DMS79 treated with DMSO at 0.1 percent for 48 hours (cell line): ENCODE data around the gene SDK1.
"Not testable (repeated sequence)": the region's sequence is repeated elsewhere in the genome, so short reads cannot be mapped to it uniquely, and the experiment has no call there.

Experiments
- DNase-seq: peaks from one replicate; lab custom pipeline; 2025; lab: John Stamatoyannopoulos, UW

The SDK1 gene

DNA sequence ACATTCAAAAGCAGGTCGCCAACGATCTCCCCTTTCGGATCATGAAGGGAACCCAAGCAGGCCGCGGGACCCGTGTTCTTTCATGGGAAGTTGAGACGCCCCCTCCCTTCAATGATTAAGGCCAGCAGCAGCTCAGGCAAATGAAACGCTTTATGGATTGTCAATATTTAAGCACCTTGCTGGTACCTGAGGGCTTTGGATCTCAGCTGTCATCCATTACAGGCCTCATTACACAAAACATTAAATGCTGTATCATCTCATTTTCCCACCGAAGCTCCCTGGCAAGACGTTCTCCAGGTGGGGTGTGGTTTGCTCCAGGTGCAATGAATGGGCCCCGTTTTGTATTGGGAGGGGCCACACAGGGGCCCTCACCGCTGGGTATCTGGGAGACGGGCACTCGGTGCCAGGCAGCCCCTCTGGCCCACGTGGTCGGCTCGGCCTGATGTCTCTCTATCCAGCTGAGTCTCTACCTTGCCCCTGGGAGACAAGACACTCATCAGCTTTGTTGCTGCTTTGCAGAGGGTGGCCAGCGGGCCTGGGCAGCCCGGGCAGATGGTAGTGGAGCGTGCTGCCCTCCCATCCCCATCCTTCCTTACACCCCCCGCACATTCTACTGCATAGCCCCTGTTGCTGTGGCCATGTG is 925.0 kb downstream of the SDK1 start:
- peak; percentile 45 for DNase-seq

DNA sequence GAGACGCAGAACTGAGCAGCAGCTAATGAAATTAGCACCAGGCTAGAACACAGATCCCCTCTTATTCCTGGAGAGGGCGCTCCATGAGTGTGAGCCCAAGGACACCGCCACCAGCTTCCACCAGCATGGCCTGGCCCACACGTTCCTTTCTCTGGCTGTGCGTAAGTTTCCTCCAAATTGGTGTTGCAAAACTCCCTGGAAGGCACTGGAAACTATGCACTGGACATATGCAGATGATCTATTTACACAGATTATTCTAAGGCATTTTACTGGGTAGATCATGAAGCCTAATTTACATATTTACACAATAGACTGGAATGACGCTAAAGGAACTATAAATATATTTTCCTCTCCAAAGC is 925.5 kb downstream of the SDK1 start:
- DNase-seq: peak; percentile 14

DNA sequence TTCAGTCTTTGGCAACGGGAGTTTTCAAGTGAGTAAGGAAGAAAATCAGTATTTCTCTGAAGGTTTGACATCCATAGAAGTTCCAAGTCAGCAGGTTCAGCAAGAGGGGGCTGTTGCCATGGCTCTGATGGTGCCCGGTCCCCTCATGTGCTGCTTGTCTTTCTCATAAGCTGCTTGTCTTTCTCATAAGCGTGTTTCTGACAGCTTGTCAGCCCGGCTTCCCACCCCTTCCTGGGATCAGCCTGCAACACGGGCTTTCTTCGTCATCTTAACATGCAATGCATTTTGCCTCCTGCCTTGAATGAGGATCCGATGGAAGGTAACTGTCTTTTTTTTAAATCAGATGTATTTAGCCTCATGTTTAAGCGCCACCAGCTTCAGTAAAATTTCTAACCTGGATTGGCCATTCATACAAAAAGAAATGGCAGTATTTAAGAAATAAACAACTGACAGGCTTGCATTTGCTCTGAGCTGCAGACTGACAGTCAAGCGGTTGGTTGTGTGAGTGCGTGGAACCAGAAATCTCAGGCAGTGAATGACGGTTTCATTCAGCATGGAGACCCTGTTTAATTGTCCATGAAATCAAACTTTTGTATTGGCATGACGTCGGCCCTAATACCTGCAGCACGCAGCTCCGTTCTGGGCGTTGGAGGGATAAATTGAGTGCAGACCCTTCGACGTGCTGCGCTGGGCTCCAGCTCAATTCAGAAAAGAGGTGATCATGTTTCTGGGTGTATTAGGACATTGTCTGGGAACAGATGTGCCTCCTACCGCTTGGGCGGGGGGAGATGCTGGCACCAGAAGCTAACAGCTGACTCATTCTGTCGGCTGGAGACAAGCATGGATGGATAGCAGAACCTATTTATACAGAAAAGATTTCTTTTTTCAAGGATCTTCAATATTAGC is 926.3 kb downstream of the SDK1 start:
- DNase-seq: peak; percentile 64

DNA sequence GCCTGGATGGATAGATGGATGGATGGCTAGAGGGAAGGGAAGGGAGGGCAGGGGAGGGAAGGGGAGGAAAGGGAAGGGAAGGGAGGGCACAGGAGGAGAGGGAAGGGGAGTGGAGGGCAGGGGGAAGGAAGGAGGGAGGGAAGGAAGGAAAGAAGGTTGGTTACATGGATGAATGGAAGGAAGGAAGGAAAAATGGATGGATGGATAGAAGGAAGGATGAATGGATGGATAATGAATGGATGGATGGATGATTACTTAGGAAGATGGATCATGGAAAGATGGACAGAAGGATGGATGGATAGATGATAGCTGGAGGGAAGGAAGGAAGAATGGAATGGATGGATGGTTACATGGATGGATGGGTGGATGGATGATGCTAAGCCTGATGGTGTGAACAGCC is 929.3 kb downstream of the SDK1 start:
- DNase-seq: no peak

DNA sequence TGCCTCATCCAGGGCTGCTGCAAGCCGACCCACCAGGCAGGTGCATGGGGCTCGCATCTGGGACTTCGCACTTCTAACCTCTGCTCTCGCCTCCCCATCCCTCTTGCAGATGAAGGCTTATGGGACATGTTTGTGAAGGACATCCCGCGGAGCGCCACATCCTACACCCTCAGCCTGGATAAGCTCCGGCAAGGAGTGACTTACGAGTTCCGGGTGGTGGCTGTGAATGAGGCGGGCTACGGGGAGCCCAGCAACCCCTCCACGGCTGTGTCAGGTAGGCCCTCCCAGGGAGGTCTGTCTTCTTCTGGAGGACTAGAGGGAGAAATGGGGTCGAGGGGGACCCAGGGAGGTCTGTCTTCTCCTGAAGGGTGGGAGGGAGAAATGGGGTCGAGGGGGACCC is 932.1 kb downstream of the SDK1 start:
- DNase-seq: no peak

DNA sequence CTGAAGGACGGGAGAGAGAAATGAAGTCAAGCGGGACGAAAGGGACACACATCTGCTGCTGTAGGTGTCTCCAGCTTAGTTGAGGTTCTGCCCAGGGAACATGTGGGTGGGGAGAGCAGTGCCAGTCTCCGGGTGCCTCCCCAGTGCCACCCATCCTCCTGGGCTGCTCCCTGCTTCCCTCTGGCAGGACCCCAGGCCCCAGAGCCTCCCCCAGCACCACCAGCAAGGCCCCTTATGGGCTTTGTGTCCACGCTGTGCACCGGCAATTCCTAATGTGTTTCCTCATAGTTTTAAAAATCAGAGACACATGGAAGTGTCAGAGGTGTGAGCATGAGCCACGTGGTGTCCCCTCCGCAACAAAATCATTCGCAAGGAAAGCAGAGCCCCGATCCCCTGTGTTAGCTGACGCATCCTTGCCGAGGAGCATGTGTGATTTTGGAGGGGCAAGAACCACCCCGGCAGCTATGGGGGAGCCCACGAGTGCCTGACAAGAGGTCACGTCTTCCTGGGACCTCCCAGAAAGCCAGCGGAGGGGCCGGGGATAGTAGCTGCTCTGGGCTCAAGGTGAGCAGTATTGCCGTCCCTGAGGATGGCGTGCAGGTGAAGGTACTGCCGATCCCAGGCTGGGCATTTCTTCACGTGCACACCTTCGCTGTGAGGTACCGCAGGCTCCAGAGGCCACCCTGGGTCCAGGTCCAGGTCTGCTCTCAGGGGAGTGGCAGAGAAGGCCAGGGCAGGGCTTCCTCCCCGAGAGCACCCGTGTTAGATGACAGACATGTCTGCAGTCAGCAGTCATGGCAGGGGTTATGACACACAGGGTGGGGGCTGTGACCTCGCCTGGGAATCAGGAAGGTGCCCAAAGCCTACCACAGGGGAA is 932.8 kb downstream of the SDK1 start:
- no peak for DNase-seq

DNA sequence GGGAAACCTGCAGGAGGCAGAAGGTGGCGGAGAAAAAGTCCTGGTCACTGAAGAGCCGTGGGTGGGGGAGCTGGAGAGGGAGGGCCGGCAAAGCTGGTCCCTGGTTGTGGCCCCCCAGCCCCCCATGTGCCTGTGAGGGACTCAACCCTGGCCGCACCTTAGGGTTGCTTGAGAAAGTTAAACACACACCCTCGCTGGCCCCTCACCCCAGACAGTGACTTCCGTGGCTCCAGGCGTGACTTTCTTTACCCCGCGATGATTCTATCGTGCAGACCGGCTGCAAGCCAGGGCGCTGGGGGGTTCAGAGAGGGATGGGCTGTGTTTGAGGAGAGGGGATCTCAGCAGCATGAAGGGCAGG is 933.4 kb downstream of the SDK1 start:
- no peak for DNase-seq

DNA sequence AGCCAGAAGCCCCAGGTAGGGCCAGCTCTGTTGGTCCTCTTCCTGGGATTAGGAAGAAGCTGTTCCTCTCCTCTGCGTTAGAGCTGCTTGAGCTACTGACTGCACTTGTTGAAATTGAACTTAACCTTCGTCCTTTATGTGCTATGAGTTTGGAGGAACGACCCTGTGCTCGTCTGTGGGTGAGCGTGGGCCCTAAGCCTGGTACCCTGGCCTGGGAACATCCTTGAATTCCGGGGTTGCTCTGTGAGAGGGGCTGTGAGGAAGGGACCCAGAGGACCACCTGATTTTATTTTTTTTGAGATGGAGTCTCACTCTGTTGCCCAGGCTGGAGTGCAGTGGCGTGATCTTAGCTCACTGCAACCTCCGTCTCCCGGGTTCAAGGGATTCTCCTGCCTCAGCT is 933.8 kb downstream of the SDK1 start:
- no peak for DNase-seq

DNA sequence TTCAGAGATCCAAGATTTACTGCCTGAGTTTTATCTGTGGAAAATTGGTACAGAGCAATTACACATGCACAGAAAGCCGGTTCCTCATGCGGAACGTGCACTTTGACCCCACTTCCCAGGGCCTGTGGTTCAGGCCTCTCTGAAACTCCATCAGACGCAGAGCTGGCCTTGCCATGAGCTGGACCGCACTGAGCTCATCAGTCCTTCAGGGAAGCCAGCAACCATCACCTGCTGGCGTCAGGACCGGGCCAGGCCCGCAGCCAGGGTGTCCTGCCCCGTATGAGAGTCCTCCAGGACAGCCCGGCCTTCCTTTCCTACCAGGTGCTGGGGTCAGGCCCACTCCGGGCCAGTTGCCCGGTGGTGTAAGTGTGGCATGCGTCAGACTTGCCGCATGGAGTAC is 934.5 kb downstream of the SDK1 start:
- no peak for DNase-seq

DNA sequence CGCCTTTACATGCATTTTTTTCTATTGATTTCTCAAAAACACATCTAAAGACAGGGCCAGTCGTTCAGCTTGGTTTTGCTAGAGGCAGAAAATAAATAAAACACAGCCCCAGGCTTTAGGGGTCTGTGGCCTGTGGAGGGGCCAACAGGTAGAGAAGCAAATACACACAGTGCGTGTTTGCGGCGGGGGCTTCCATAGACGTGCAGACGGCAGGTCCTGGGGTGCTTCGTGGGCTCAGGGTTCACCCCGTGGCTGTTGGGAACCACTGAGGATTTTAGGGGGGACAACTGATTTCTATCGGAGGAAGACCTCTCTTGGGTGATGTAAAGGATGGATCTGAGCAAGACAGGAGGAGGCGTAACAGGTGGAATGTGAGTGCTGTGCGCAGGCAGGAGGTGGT is 935.3 kb downstream of the SDK1 start:
- no peak for DNase-seq

DNA sequence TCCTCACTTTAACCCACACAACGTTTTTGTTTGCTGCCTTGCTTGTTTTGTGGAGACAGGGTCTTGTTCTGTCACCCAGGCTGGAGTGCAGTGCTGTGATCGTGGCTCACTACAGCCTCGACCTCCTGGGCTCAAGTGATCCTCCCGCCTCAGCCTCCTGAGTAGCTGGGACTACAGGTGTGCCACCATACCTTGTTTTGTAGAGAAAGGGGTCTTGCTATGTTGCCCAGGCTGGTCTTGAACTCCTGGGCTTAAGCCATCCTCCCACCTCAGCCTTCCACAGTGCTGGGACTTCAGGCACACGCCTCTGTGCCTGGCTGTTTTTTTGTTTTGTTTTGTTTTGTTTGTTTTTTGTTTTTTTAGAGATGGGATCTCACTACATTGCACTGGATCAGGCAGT is 935.8 kb downstream of the SDK1 start:
- not testable (repeated sequence) for DNase-seq

DNA sequence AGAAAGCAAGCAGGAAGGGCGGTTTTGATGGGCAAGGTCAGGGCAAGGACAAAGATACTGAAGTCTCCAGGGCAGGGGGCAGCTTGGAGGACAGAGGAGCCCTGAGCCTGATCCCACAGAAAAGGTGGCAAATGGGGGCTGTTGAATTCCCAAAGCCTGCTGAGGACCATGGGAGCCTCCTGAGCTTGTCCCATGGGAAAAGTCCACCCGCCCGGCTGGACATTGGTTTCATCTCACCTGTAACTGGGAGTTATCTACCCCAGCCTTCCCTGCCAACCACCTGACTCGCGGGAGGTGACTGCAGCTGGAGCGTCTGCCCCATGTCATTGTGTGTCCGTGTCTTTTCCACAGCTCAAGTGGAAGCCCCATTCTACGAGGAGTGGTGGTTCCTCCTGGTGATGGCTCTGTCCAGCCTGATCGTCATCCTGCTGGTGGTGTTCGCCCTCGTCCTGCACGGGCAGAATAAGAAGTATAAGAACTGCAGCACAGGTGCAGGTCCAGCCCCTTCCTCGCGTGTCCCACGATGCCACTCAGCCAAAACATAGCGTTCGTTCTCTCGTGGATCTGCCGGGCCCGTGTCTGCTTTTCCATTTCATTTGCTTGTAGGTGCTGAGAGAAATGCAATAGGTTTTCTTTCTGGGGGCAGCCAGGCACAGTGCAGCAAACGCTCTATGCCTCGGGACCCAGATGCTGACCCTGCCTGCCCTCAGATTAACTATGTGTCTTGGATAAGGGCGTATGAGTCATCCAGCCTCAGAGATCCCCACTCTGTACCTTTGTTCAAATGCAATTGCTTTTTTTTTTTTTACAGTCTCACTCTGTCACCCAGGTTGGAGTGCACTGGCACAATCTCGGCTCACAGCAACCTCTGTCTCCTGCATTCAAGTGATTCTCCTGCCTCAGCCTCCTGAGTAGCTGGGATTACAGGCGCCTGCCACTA is 936.5 kb downstream of the SDK1 start:
- DNase-seq: no peak

DNA sequence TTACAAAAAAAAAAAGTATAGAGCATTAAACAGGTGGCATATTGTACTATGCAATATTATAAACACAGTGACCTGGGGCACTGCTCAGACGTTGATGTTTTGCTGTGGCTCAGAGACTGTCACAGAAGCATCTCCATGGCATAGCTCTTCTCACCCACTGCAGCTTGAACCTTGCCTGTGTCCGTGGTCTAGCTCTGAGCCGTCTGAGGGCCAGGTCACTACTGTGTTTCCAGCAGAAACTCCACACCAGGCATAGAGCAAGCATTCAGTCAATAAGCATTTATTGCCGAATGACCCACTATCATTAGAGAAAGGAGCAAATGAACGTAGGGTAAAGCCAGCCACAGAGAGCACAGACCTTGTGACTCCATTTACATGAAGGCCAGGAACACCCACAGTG is 937.8 kb downstream of the SDK1 start:
- no peak for DNase-seq

DNA sequence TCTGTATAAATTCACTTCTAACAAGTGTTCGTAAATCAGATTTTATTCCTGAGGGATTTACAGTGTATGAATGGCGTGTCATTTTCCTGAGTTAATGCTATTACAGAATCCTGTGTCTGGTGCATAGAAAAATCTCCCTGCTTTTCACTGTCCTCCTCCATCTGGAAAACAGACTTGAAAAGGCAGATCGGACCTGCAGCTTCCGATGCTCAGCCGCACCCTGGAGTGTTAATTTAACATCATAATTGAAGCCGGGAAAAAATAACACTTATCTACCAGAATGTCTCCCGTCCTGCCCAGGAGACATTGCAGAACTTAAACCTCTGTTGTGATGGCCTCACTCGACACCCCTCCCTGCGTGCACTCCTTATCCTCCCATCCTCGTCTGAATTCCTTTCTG is 939.0 kb downstream of the SDK1 start:
- no peak for DNase-seq

DNA sequence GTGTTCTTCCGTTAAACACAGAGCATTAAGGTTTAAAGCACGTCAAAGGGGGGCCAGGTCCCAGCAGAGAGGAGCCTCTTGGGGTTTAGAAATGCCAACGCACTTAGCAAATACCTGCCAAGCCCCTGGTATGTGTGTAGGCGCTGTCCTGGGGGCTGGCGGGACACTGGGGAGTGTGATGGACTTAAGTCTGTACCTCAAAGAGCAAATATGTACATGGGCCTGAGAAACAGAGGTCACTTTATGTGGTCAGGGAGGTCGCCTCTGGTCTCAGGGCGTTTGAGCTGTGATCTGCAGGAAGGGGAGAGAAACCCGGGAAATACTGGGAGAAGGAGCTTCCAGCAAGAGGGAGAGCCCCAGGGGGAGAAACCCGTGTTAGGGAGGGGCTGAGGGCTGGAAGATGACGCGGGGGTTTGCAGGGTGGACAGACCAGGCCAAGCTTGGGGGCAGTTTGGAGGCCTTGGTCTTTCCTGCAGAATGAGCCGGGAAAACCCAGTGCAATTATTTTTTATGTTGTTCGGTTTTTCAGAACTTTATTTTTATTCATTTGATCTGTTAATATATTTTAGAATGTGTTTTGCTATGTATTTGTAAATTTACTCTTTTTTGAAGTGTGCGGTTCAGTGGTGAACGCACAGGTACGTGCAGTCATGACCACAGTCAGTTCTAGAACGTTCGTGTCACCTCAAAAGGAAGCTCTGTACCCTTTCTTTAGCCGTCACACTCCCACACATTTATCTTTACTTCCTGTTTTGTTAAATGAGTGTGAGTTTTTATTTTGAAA is 939.7 kb downstream of the SDK1 start:
- no peak for DNase-seq

DNA sequence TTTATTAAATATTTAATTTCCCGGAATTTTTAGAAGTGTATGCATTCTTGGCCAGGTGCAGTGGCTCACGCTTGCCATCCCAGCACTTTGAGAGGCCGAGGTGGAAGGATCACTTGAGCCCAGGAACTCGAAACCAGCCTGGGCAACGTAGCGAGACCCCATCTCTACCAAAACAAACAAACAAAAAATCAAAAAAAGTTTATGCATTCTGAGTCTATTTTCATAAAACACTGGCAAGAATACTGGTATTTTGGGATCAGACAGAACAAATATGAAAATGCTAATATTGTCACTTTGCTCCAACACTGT is 940.2 kb downstream of the SDK1 start:
- no peak for DNase-seq

DNA sequence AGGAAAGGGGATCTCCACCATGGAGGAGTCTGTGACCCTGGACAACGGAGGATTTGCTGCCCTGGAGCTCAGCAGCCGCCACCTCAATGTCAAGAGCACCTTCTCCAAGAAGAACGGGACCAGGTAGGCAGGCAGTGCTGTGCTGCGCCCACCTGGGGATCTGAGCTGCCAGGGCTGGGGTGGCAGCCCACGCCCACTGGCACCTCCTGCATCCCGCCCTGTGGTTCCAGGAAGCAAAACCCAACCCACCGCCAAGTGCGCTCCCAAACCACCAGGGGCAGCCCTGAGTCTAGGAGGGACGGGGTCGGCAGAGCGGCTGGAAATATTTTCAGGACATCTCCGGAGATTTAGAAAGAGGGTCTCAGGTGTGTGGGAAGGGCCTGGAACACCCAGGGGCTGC is 940.7 kb downstream of the SDK1 start:
- no peak for DNase-seq

DNA sequence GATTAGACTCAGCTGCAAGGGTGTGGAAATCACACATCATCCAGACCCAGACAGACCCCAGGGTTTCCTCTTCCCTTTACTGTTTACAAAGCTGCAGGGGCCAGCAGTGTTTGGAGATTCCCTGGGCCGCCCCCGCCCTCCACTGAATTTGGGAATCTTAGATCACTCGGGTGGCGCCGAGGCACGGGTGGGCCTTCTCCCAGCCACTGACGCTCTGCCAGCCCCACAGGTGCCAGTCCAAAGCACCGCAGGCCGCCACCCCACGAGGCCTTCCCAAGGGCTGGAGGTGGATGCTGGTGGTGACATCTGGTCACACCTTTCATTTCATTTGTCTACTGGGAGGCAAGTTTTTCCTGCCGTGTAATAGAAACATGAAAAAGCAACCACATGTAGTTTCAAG is 941.7 kb downstream of the SDK1 start:
- DNase-seq: no peak

DNA sequence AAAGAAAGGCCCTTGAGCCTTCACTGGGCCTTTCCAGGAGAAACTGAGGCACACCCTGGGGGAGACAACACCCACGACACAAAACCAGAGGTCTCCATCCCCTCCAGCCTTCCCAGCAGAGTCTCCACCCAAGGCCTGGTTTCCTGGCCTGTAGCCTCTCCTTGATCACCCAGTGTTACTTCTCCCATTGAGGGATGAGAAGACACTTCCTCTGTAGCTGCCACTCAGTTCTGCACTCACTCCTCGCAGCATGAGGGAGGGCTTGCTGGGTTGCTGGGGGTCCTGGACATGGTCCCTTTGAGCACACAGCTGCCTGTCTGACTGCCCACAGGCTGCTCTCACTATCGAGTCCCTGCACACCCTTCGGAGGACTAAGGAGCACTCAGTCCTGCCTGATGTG is 943.0 kb downstream of the SDK1 start:
- DNase-seq: no peak

DNA sequence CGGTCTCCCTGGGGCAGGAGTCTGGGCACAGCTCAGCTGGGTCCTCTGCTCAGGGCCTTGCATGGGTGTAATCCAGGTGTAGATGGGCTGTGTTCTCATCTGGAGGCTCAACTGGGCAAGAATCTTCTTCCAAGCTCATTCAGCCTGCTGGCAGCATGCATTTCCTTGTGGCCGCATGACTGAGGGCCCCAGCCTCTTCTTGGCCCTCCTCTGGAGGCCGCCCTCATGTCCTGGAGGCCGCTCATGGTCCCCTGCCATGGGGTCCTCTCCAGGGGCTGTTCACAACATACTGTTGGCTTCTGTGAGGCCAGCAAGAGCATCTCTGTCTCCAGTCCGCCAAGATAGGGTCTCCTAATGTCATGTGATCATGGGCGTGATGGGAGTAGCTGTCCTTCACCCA is 943.6 kb downstream of the SDK1 start:
- no peak for DNase-seq
